Adrenal gland (tissue), 12 donors: ENCODE data around the gene C1orf56. TPM values are rescaled to one million over a fixed set of nuclear protein-coding genes. Genes with fewer than 3 reads are reported as not detected.

ENCODE experiments used
- DNase-seq, 7 donors: peaks; one replicate each; pipeline ENCODE4 v3.0.0-alpha.2; 2019 to 2020
- H3K27ac ChIP-seq, 5 donors: fragments of 200-600 bp; sonication (generic) in 4 of 5; 1 replicate in 3 of 5; 2 replicates in 2 of 5; pipeline versions ENCODE4 v1.5.1 to v1.8.0; 2016 to 2020; ENCODE audit warnings: mild to moderate bottlenecking in 1 of 5
- H3K27me3 ChIP-seq: fragments of 200-600 bp; 2 replicates; pipeline ENCODE4 v1.8.0; 2021
- H3K36me3 ChIP-seq, 2 donors: fragments of 200-600 bp; replicated peaks in 1 of 2; 1 replicate in 1 of 2; 2 replicates in 1 of 2; pipeline versions ENCODE4 v1.5.1 to v1.8.0; 2018 to 2022
- H3K4me1 ChIP-seq, 2 donors: fragments of 200-600 bp; replicated peaks in 1 of 2; 1 replicate in 1 of 2; 2 replicates in 1 of 2; pipeline versions ENCODE4 v1.5.1 to v1.8.0; 2018 to 2021
- H3K4me3 ChIP-seq, 4 donors: fragments of 200-600 bp; sonication (generic) in 3 of 4; one replicate each; pipeline ENCODE4 v1.5.1; 2016 to 2018
- H3K9me3 ChIP-seq, 3 donors: fragments of 200-600 bp; sonication (generic) in 1 of 3; replicated peaks in 1 of 3; 1 replicate in 2 of 3; 2 replicates in 1 of 3; pipeline versions ENCODE4 v1.5.1 to v1.8.0; 2016 to 2021
- POLR2A ChIP-seq, 2 donors: fragments of 450-650 bp; IDR thresholded peaks; one replicate each; pipeline ENCODE4 v1.6.1; 2017; ENCODE audit warnings: antibody characterized with exemption in 2 of 2, mild to moderate bottlenecking in 2 of 2, moderate library complexity in 1 of 2
- WGBS, 4 donors: extraction: QIAGEN DNeasy Blood & Tissue Kit in 2 of 4; methylation state at CpG; one replicate each; pipeline versions ENCODE4 v1.1.5 to v1.1.7; 2013 to 2017; 5-methylcytosine and 5-hydroxymethylcytosine counted together
- intact Hi-C, 2 donors: fragments of 100-400 bp; cut with DNase I; formaldehyde crosslinking; loops; one replicate each; pipeline versions ENCODE4 v1.14.1 to v1.15.0; 2022 to 2023
- polyA plus RNA-seq, 3 donors: library from polyadenylated mRNA; stranded (reverse); fragments of 200-250 nt in 2 of 3; fragments of 350-450 nt in 1 of 3; fragmentation: Illumina TruSeq in 1 of 3; extraction: RNeasy Lipid Tissue Mini Kit (QIAGEN cat#74804) in 1 of 3; gene quantifications; one replicate each; pipeline ENCODE4 v1.2.3, GENCODE V29; 2013 to 2014
- total RNA-seq, 9 donors: library from RNA; depleted of rRNA in 4 of 9; stranded (reverse); fragments of >200 nt in 4 of 9; fragments of 120-200 nt in 1 of 9; fragmentation: NEBNext Ultra II Directional in 1 of 9; extraction: Animal tissue kit (Norgen Biotek cat#: 25700) in 1 of 9; gene quantifications; one replicate each; pipeline versions ENCODE4 v1.1.0 to v1.2.4, GENCODE V29; 2013 to 2023
- TF ChIP-seq, protein P1 (sequence below), 6 experiments: fragments of 450-650 bp in 4 of 6; fragments of 200-600 bp in 2 of 6; sonication (generic) in 1 of 6; IDR thresholded peaks; 1 replicate in 5 of 6; 2 replicates in 1 of 6; pipeline versions ENCODE4 v1.5.1 to v1.8.0; 2016 to 2021; ENCODE audit warnings: antibody characterized with exemption in 6 of 6, mild to moderate bottlenecking in 2 of 6, moderate library complexity in 1 of 6
- donor health status: healthy with polysubstance abuse.
- donor health status: Bipolar disorder and iron deficiency.
- donor health status: DM: yes; HTN: yes; CAD: no.
- donor health status: DM: no; HTN: no; CAD: no.
- donor health status: DM: no; HTN: no; CAD: no.
- donor health status: DM: yes; HTN: yes; CAD: no.

Gene C1orf56
- total and polyA plus RNA-seq, 12 donors, result 3.9 to 29.7 (median 11.5) TPM

DNA sequence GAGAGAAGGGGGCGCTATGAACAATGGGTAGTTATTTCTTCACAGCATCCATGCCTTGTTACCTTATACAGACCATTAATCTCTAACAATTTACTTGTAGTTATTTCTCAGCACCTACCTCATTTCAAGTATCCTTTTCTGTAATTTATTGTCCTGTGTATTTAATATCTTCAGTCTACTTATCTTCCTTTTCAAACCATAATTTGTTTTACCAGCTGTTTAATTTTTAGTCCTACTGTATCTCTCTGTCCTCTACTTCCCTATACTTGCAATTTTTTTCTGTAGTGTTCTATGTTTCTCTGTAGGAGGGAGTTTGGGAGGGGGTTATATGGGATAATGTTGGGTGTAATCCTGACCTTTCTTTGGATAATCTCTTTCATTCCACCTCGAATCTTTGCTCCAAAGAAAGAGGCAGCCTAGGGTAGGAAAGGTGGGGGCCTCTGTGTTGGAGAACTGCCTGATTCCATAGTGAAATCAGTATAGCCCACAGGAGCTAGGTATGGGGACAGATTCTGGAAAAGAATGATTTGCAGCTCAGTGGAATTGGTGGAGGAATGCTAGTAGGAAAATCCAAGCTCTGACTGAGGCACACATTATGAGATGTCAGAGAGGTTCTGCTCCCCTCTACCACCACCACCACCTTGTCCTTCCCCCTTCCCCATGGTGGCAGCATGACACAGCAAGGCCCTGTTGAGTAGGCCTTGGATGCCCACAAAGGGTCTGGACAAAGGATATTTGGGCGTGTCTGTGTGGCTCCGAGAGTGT lies 13.3 kb downstream of the C1orf56 start:
- peak overlapping the region in 2 of 4 donors; percentile 92 to 94 for H3K4me3 ChIP-seq
- H3K27me3 ChIP-seq, result no peaks in the 10 kb centered on the region
- no peaks in the 10 kb centered on the region for H3K9me3 ChIP-seq
- TF ChIP-seq, protein P1, sequence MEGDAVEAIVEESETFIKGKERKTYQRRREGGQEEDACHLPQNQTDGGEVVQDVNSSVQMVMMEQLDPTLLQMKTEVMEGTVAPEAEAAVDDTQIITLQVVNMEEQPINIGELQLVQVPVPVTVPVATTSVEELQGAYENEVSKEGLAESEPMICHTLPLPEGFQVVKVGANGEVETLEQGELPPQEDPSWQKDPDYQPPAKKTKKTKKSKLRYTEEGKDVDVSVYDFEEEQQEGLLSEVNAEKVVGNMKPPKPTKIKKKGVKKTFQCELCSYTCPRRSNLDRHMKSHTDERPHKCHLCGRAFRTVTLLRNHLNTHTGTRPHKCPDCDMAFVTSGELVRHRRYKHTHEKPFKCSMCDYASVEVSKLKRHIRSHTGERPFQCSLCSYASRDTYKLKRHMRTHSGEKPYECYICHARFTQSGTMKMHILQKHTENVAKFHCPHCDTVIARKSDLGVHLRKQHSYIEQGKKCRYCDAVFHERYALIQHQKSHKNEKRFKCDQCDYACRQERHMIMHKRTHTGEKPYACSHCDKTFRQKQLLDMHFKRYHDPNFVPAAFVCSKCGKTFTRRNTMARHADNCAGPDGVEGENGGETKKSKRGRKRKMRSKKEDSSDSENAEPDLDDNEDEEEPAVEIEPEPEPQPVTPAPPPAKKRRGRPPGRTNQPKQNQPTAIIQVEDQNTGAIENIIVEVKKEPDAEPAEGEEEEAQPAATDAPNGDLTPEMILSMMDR (IDR thresholded peaks at IDR 0.05), result no peak
- TF ChIP-seq POLR2A (IDR thresholded peaks at IDR 0.05), result no peak
- H3K4me1 ChIP-seq, result peaks cover 22 to 30% of the 10 kb centered on the region in 2 donors
- intact Hi-C loops, result no loop called here
- H3K27ac ChIP-seq, result peak overlapping the region in 2 of 5 donors; percentile 96 to 98
- 65 to 71% (median 67%) methylated on average over 4 of the region's 4 CpGs for WGBS, 4 donors
- H3K36me3 ChIP-seq, result peaks cover 0 to 5% of the 10 kb centered on the region in 2 donors
- no peak for DNase-seq

DNA sequence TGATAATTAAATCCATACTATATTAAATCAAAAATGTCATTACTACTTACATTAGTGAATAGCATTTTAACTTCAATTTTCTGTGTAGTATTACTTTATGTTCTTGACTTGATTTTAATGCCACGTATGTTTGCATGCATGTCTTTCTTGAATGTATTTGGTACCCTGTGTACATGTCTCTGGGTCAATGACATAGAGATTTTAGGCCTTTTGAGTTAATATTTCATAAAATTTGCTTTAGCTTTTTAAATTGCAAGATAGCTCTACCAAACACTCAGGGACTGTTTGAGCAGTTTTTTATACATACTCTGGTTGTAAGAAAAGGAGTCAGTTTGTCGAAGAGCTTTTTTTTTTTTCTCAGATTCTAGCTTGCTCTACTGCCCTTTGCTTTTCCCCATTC lies 14.2 kb downstream of the C1orf56 start:
- peak overlapping the region in 1 of 5 donors; percentile 78 for H3K27ac ChIP-seq
- peaks cover 13 to 21% of the 10 kb centered on the region in 2 donors for H3K4me1 ChIP-seq
- no peaks in the 10 kb centered on the region for H3K9me3 ChIP-seq
- H3K36me3 ChIP-seq, result no peaks in the 10 kb centered on the region
- DNase-seq, result no peak
- 81 to 86% (median 84%) methylated on average over 2 of the region's 2 CpGs for WGBS, 4 donors
- TF ChIP-seq, protein P1 (IDR thresholded peaks at IDR 0.05), result no peak
- no peak for TF ChIP-seq POLR2A (IDR thresholded peaks at IDR 0.05)
- H3K4me3 ChIP-seq, result no peak overlapping the region
- no peaks in the 10 kb centered on the region for H3K27me3 ChIP-seq
- intact Hi-C loops, result no loop called here

GRCh38 chr1:151062741-151063371 lies 15.3 kb downstream of the C1orf56 start:
- Histone ChIP-seq H3K27ac (peak overlapping the region in 2 of 5 donors; percentile 71 to 78), H3K9me3 (no peaks in the 10 kb centered on the region), H3K36me3 (no peaks in the 10 kb centered on the region), H3K27me3 (no peaks in the 10 kb centered on the region), H3K4me3 (no peak overlapping the region), H3K4me1 (peaks cover 4 to 12% of the 10 kb centered on the region in 2 donors)
- TF ChIP-seq, protein P1 (IDR thresholded peaks at IDR 0.05), result no peak
- peak in 1 of 2 donors; percentile 10 for TF ChIP-seq POLR2A (IDR thresholded peaks at IDR 0.05)
- WGBS, 4 donors, result 40 to 55% (median 50%) methylated on average over 3 of the region's 3 CpGs
- intact Hi-C loops, result no loop called here
- DNase-seq, result peak in 3 of 7 donors; percentile 35 to 62 (median 61)

DNA sequence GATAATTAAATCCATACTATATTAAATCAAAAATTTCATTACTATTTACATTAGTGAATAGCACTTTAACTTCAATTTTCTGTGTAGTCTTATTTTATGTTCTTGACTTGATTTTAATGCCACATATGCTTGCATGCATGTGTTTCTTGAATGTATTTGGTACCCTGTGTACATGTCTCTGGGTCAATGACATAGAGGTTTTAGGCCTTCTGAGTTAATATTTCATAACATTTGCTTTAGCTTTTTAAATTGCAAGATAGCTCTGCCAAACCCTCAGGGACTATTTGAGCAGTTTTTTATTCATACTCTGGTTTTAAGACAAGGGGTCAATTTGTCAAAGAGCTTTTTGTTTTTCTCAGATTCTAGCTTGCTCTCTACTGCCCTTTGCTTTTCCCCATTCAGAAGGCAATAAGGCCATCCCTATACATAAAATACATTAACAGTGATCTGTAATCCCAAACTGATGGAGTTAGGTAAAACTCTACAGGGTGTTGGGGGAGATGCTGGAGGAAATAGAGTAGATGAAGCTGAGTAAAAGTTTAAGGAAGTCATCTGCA lies 17.6 kb downstream of the C1orf56 start:
- intact Hi-C loops, result no loop called here
- DNase-seq, result no peak
- Histone ChIP-seq H3K27me3 (no peaks in the 10 kb centered on the region), H3K9me3 (no peaks in the 10 kb centered on the region), H3K27ac (no peak overlapping the region), H3K4me3 (no peak overlapping the region), H3K4me1 (peaks cover 4 to 8% of the 10 kb centered on the region in 2 donors), H3K36me3 (no peaks in the 10 kb centered on the region)
- TF ChIP-seq, protein P1 (IDR thresholded peaks at IDR 0.05), result no peak
- no peak for TF ChIP-seq POLR2A (IDR thresholded peaks at IDR 0.05)
